ENCODE measurements around the gene TGM2.

DNA sequence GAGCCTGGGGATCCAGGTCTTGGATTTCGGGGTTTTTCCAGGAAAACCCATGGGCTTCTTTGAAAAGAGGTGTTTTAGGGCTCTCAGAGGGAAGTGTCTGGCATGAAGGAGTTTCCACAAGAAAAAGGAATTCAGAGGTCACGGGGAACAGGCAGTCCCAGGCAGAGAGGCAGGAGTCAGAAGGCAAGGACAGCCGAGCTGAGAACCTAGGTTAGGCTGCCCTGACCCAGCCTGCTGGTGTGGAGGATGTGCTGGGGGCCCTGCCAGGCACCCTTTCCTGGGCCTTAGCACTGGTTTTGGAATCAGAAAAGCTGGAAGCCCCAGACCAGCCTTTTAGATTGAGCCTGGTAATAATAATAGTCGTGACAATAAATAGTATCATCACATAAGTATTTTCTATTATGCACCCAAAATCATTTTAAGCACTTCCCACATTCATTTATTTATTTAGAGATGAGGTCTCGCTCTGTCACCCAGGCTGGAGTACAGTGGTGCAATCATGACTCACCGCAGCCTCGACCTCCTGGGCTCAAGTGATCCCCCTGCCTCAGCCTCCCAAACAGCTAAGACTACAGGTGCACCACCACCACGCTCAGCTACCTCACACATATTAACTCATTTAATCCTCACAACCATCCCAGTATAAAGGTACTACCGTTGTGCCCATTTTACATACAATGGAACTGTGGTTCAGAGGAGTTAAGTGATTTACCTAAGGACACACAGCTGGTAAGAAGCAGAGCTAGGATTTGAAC is 19.9 kb downstream of the TGM2 start:
- TF ChIP-seq, protein P1, sequence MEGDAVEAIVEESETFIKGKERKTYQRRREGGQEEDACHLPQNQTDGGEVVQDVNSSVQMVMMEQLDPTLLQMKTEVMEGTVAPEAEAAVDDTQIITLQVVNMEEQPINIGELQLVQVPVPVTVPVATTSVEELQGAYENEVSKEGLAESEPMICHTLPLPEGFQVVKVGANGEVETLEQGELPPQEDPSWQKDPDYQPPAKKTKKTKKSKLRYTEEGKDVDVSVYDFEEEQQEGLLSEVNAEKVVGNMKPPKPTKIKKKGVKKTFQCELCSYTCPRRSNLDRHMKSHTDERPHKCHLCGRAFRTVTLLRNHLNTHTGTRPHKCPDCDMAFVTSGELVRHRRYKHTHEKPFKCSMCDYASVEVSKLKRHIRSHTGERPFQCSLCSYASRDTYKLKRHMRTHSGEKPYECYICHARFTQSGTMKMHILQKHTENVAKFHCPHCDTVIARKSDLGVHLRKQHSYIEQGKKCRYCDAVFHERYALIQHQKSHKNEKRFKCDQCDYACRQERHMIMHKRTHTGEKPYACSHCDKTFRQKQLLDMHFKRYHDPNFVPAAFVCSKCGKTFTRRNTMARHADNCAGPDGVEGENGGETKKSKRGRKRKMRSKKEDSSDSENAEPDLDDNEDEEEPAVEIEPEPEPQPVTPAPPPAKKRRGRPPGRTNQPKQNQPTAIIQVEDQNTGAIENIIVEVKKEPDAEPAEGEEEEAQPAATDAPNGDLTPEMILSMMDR (IDR thresholded peaks at IDR 0.05; ENCODE audit: low read length), result no peak
- no peak for TF ChIP-seq EZH2 (optimal IDR thresholded peaks at IDR 0.05; ENCODE audit: low read depth, low read length)
- TF ChIP-seq EZH2phosphoT487 (IDR thresholded peaks at IDR 0.05; ENCODE audit: low read length), result no peak
